Measurements from ENCODE around the gene RNU7-1.
"Not testable (repeated sequence)": the region's sequence is repeated elsewhere in the genome, so short reads cannot be mapped to it uniquely, and the experiment has no call there.

The RNU7-1 gene

DNA sequence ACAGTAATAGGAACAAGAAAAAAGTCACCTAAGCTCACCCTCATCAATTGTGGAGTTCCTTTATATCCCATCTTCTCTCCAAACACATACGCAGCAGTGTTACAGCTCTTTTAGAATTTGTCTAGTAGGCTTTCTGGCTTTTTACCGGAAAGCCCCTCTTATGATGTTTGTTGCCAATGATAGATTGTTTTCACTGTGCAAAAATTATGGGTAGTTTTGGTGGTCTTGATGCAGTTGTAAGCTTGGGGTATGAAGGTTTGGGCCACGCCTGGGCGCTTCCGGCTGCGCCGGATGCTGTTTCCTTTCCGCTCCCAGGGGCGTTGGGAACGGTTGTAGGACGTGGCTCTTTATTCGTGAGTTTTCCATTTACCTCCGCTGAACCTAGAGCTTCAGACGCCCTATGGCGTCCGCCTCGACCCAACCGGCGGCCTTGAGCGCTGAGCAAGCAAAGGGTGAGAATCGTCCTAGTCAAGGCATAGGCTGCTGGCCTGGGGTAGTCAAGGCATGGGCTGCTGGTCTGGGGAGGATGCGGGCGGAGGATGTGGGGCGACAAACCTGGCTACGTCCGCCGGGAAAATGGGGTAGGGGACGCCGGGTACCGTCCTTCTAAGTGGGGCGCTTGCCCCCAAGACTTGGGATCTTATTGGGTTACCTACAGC lies at the start of gene RNU7-1, which contains the start of gene C12orf57:
Gene RNU7-1, plus strand, starts transcription at position 95 of the 659 bp plus-strand sequence.
Gene C12orf57, plus strand, starts transcription at position 301 of the 659 bp plus-strand sequence. Its CDS starts 100 bp downstream, at position 401.
- in situ Hi-C loops (cut with MboI; ENCODE audit: low sequenced_read_pairs) = no loop called here

DNA sequence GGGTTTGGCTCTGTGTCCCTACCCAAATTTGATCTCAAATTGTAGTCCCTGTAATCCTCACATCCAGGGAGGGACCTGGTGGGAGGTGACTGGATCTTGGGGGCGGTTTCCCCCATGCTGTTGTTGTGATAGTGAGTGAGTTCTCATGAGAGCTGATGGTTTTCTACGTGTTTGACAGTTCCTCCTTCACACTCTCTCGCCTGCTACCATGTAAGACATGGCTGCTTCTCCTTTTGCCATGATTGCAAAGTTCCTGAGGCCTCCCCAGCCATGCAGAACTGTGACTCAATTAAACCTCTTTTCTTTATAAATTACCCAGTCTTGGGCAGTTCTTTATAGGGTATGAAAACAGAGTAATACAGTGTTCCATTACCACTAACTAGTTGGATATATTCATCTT lies 49.3 kb upstream of the RNU7-1 start:
- in situ Hi-C loops (cut with MboI; ENCODE audit: low sequenced_read_pairs) = no loop called here

DNA sequence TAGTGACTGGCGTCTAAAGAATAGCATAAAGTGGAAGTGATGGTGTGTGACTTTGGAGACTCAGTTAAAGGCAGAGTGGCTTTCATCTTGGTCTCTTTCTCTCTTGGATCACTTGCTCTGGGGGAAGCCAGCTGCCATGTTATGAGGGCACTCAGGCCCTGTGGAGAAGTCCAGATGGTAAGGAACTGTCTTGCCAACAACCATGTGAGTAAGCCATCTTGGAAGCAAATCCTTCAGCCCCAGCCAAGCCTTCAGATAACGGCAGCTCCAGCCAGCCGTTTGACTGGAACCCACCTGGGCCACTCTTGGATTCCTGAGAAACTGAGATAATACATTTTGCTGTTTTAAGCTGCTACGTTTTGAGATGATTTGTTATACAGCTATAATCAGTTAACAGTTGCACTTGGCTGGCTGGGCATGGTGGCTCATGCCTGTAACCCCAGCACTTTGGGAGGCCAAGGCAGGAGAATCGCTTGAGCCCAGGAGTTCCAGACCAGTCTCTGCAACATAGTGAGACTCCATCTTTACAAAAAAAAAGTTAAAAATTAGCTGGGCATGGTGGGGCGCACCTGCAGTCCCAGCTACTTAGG lies 46.7 kb upstream of the RNU7-1 start:
- in situ Hi-C loops (cut with MboI; ENCODE audit: low sequenced_read_pairs) = no loop called here

DNA sequence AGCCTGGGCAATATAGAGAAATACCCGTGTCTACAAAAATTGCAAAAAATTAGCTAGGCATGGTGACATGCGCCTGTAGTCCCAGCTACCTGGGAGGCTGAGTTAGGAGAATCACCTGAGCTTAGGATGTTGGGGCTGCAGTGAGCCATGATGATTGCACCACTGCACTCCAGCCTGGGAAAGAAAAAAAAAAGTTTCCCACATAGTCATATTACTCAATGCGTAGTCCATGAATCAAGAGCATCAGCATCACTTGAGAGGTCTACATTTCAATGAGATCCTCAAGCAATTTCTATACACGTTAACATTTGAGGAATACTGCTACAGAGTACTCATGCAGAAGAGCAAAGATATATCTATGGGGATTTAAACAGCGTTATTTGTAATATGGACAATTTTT lies 44.2 kb upstream of the RNU7-1 start:
- in situ Hi-C loops (cut with MboI; ENCODE audit: low sequenced_read_pairs) = no loop called here

DNA sequence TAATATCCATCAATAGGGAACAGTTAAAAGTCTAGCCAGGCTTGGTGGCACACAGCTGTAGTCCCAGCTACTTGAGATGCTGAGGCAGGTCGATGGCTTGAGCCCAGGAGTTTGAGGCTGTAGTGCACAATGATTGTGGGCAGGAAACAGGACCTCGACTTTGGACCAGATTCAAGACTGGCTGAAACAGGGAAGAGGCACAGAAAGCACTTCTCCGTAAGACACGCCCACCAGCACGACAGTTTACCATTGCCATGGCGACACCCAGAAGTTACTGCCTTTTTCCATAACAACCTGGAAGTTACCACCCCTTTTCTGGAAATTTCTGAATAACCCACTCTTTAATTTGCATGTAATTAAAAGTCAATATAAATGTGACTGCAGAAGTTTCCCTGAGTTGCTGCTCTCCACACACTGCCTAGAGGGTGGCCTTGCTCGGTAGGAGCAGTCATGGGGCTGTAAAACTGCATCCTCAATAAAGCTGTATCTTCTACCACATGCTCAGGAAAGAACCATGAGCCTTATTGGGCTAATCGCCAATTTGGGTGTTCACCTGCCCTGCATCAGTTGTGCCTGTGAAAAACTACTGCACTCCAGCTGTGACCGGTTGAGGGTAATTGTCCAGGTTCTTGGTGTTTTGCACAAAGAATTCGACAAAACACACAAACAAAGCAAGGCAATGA lies 43.6 kb upstream of the RNU7-1 start:
- in situ Hi-C loops (cut with MboI; ENCODE audit: low sequenced_read_pairs) = no loop called here

DNA sequence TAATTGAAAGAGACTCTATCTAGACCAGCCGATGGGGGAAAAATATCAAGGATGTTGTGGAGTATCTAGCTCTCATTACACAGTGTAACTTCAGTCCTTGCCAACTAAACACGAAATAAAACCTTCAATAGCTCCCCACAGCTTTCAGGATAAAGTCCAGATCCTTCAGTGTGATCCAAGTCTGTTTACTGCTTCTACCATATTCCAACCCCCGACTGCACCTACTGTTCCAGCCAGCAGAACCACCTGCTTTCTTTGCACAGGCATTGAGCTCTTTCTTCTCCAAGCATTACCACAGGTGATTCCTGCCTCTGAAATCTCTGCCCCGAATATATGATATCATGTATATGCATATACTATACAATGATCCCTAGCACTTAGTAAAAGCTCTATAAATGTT lies 41.2 kb upstream of the RNU7-1 start:
- in situ Hi-C loops (cut with MboI; ENCODE audit: low sequenced_read_pairs) = no loop called here

DNA sequence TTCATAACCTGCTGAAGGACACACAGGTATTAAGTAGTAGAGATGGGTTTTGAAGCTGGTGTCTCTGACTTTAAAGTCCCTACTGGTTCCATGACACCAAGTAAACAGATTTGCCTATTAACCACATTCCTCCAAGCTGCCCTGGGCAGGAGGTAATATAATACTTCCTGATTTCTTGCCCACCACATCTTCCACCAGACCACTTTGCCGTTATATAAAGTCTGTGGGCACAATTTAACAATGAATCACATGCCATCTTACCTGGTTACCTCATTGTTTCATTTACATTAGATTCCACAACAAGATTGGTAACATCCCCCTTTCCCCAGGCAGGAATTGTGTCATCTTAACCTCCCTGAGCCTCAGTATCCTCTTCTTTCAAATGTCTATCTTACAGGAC lies 39.9 kb upstream of the RNU7-1 start:
- in situ Hi-C loops (cut with MboI; ENCODE audit: low sequenced_read_pairs) = no loop called here

DNA sequence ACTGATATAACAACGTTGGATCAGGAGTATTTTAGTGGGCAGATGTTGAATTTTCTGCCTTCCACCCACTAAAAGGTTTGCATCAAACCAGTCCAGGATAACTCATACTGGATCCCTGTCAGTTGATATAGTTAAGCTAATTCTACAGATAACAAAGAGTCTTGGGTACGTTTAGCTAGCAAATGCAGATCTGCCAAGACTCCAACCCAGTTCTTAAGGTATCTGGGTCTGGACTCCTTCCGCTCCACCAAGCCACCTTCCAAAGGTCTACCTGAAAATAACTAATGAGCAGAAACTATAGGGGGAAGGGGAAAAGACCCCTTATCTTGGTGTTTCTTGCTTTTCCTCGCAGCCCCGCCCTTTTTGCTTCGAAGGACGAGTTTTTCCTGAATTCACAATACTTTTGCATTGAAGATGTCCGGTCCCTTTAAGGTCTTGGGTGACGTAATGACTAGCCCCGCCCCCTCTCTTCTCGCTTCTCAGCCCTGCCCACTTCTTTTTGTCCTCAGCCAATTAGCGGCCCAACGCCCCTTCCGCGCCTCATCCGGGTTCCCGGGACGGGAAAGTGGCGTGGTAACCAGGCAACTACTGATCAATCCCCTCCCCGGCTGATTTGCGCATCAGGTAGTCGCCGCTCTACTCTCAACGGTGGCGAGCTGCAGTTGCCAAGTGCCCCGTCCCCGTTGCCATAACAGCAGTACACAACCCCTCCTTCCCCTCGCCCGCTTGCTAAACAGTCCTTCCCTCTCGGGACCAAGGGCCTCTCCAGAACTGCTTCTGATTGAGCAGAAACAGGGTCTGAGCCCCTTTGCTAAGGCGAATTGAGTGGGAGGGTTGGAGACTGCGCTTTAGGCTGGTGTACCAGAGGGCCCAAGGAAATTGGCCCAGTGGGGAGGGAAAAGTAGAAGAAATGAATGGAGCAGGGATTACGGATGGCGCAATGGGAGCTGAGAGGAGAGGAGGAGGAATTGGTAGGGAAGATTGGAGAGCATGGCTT lies 39.0 kb upstream of the RNU7-1 start, which contains the start of gene LRRC23:
Gene LRRC23, plus strand, starts transcription at position 543 of the 997 bp plus-strand sequence. CDS start 812 bp downstream, outside the sequence.
- in situ Hi-C loops (cut with MboI; ENCODE audit: low sequenced_read_pairs) = no loop called here

DNA sequence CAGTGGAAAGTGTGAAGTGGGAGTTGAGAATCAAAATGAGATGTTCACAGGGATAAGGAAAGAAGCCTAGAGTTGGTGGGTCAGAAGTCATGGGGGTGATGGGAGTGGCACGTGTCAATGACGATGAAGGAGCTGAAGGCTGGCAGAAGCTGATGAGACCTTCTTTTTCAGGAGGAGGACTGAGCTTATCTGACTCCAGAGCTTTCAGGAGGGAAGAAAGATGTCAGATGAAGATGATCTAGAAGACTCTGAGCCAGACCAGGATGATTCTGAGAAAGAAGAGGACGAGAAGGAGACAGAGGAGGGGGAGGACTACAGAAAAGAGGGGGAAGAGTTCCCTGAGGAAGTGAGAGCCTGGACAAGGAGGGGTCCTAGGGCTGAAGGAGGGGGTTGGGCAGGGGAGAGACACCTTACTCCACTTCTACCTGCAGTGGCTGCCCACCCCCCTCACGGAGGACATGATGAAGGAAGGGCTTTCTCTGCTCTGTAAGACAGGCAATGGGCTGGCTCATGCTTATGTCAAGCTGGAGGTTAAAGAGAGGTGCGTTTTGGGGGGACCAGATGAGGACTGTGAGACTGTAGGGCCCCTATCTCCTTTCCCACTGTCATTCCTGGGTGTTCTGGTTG lies 38.1 kb upstream of the RNU7-1 start:
- in situ Hi-C loops (cut with MboI; ENCODE audit: low sequenced_read_pairs) = no loop called here

DNA sequence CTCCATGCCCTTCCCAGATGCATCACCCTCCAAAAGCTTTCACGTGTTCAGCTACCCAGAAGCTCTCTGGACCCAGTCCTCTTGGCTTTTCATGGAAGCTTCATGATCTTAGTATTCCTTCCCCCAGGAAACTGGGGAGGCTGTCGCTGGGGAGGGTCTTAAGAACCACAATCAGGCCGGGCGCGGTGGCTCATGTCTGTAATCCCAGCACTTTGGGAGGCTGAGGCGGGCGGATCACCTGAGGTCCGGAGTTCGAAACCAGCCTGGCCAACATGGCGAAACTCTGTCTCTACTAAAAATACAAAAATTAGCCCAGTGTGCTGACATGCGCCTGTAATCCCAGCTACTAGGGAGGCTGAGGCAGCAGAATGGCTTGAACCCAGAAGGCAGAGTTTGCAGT lies 35.5 kb upstream of the RNU7-1 start:
- in situ Hi-C loops (cut with MboI; ENCODE audit: low sequenced_read_pairs) = not testable (repeated sequence)

DNA sequence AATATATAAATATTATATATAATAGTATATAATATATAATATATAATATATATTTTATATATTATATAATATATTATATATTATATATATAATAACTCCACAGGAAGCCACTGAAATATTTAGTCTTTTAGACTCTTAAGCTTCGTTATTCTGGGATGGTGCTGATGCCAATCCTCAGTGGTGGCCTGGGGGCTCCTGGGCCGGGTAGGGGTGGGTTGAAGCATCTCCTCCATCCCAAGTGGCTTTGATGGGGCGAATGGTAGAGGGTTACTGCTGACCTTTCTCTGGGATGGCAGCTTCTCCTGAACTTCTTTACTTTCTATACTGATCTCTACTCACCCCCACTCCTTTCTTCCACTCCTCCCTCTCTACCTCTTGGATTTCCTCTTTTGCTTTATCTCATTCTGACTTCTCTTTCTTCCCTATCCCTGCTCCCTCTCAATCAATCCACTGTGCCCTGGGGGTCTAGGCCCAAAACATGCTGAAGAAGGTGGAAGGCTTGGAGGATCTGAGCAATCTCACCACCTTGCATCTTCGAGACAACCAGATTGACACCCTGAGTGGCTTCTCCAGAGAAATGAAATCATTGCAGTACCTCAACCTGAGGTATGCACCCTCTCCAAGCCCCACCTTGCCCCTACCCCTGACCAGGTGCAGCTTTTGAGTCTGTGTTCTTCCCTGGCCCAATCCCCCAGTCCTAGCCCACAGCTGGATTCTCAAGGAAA lies 34.0 kb upstream of the RNU7-1 start:
- in situ Hi-C loops (cut with MboI; ENCODE audit: low sequenced_read_pairs) = no loop called here

DNA sequence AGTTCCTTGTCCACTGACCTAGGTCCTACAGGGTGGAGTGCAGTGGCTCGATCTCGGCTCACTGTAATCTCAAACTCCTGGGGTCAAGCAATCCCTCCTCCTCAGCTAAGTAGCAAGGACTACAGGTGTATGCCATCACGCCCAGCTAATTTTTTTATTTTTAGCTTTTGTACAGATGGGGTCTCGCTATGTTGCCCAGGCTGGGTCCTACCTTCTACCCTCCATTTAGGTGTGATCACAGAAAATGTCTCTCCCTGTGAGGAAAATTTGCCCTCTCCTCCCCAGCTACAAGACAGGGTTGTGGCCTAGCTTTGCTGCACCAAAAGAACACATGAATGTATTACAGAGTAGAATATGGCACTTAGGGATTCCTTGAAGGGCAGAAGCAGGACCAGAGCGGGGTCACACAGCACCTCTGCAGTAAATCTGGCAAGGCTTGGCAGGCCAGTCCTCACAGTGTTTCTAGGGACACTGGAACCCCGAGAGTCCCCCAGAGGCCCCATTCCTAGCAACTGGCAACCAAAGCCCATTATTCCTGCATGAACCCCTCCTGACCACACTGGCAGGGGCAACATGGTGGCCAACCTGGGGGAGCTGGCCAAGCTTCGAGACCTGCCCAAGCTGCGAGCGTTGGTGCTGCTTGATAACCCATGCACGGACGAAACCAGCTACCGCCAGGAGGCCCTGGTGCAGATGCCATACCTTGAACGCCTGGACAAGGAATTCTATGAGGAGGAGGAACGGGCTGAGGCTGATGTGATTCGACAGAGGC lies 31.3 kb upstream of the RNU7-1 start:
- in situ Hi-C loops (cut with MboI; ENCODE audit: low sequenced_read_pairs) = no loop called here

DNA sequence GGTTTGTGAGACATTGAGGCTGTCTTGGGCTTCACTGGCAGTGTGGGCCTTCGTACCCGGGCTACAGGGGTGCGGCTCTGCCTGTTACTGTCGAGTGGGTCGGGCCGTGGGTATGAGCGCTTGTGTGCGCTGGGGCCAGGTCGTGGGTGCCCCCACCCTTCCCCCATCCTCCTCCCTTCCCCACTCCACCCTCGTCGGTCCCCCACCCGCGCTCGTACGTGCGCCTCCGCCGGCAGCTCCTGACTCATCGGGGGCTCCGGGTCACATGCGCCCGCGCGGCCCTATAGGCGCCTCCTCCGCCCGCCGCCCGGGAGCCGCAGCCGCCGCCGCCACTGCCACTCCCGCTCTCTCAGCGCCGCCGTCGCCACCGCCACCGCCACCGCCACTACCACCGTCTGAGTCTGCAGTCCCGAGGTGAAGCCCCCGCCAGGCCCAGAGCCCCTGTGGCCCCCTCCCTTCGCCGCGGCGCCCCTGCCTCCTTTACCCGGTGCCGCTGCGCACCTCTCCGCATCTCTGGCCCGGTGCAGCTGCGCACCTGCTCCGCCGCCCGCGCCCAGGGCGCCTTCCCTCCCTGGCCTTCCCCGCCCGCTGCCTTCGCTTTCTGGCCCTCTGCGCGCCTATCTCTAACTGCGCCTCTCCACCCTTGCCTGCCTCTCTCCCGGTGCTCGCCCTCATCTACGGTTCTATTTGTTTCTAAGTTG lies 29.2 kb upstream of the RNU7-1 start, which contains the start of gene ENO2:
Gene ENO2, plus strand, starts transcription at position 335 of the 701 bp plus-strand sequence. CDS start 1,253 bp downstream, outside the sequence.
- in situ Hi-C loops (cut with MboI; ENCODE audit: low sequenced_read_pairs) = no loop called here

DNA sequence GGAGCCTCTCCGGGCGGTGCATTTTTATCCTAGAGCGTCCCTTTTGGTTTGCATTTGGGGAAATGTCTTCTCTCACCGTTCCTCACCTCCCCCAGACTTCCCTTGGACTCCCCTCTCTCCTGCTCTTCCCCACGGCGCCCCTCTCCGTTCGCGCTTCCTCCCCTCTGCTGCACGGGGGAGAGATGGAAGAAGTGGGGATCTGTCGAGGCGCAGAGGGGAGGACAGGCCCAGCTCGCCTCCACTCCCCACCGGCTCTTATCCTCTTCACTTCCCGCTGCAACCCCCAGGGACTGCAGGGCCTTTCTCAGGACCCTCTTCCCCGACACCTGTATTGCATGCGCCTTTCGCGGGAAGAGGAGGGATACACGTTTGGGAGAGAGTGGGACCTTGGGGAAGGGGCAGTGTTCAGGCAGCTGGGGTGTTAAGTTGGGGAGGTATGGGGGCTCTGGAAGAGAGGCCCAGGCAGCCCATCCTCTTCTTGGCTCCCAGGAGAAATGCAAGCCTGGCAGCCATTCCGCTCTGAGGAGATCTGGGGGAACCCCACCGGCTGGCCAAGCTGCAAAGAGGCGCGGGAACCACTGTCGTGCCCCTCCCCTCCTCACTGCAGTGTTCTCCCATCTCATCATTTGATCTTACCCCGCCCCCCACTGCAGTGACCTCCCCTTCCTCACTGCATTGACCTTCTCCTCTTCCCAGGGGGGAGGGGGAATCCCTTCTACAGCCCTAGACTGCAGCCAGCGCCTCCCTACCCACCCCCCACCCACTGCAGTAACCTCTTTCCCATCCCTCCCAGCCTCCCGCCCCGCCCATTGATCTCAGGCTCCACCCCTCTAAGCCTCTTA lies 28.4 kb upstream of the RNU7-1 start:
- in situ Hi-C loops (cut with MboI; ENCODE audit: low sequenced_read_pairs) = no loop called here

DNA sequence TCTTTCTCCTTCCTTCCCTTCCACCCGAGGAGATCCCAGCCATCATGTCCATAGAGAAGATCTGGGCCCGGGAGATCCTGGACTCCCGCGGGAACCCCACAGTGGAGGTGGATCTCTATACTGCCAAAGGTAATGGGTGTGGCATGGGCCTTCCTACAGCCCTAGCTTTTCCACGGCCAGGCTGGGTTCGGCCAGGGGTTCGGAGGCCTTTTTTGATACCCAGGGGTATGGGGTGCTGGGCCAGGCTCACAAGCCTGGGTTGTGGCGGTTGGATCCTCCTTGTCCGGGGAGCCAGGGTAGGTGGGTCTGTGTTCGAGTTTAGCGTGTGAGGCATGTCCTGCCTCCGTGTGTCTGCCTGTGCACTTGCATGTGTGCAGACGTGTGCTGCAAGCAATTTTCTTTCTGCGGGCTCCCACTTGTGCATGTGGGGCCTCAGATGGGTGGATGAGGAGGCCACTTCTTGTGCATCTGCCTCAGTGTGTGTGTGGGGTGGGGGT lies 27.8 kb upstream of the RNU7-1 start:
- in situ Hi-C loops (cut with MboI; ENCODE audit: low sequenced_read_pairs) = no loop called here

DNA sequence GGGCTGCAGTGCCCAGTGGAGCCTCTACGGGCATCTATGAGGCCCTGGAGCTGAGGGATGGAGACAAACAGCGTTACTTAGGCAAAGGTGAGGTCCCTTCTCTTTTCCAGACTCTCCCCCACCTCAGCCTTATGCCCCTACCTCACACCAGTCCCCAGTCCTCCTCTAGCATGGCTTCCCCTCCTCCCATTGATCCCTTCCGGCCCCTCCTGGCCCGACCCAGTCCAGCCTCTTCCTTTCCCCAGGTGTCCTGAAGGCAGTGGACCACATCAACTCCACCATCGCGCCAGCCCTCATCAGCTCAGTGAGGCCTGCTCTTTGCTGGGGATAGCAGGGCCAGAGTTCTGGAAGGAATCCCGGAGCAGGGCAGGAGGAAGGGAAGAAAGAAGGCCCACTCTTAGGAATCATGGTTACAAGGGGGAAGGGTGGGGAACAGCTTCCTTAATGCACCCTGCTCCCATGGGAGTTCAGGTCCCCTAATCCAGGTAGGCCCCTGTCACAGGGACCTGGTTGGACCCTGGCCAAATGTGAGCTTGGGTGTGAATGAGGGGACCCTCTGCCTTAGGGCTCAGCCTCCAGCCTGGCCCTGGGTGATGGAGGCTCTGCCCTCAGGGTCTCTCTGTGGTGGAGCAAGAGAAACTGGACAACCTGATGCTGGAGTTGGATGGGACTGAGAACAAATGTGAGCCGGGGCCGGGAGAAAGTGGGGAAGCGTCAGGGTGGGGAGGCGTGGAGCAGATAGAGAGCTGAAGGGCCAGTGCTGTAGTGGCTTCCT lies 27.0 kb upstream of the RNU7-1 start:
- in situ Hi-C loops (cut with MboI; ENCODE audit: low sequenced_read_pairs) = no loop called here
